Osteoblast (primary cell): ENCODE measurements around the gene PDCD10. TPM values are rescaled to one million over a fixed set of nuclear protein-coding genes. Genes with fewer than 3 reads are reported as not detected.

Source experiments
- DNase-seq: peaks from one replicate; pipeline ENCODE4 v3.0.0; 2011; ENCODE audit warnings: low spot score, mixed read lengths; ENCODE audit not compliant: insufficient read length; ENCODE audit errors: missing footprints
- H2AFZ ChIP-seq: 2 replicates; pipeline ENCODE4 v1.6.0; 2011; ENCODE audit warnings: mild to moderate bottlenecking, low read length
- H3K27ac ChIP-seq: 2 replicates; pipeline ENCODE4 v1.5.1; 2011; ENCODE audit warnings: mild to moderate bottlenecking, low read depth, low read length, moderate library complexity
- H3K27me3 ChIP-seq: 2 replicates; pipeline ENCODE4 v1.6.0; 2012; ENCODE audit warnings: mild to moderate bottlenecking, control low read depth, inconsistent platforms, low read length, moderate library complexity; ENCODE audit not compliant: insufficient read depth
- H3K36me3 ChIP-seq: 2 replicates; pipeline ENCODE4 v1.5.1; 2011; ENCODE audit warnings: mild to moderate bottlenecking, low read length, control low read depth, moderate library complexity; ENCODE audit not compliant: insufficient read depth
- H3K4me1 ChIP-seq: 2 replicates; pipeline ENCODE4 v1.5.1; 2011; ENCODE audit warnings: mild to moderate bottlenecking, low read length, control low read depth, moderate library complexity; ENCODE audit not compliant: insufficient read depth
- H3K4me2 ChIP-seq: 2 replicates; pipeline ENCODE4 v1.6.0; 2011; ENCODE audit warnings: mild to moderate bottlenecking, low read length; ENCODE audit not compliant: insufficient read depth
- H3K4me3 ChIP-seq: fragments of 200-600 bp; sonication (generic); 3 replicates; pipeline ENCODE4 v1.5.1; 2012; ENCODE audit warnings: mild to moderate bottlenecking, low read length, inconsistent platforms; ENCODE audit not compliant: insufficient read depth
- H3K79me2 ChIP-seq: 2 replicates; pipeline ENCODE4 v1.6.0; 2012; ENCODE audit warnings: mild to moderate bottlenecking, low read length, control low read depth, inconsistent platforms; ENCODE audit not compliant: insufficient read depth
- H3K9me3 ChIP-seq: 2 replicates; pipeline ENCODE4 v1.5.1; 2011; ENCODE audit warnings: low read depth, low read length, control low read depth
- H4K20me1 ChIP-seq: 2 replicates; pipeline ENCODE4 v1.6.0; 2012; ENCODE audit warnings: mild to moderate bottlenecking, low read length, control low read depth; ENCODE audit not compliant: insufficient read depth
- CTCF ChIP-seq: IDR thresholded peaks from 2 replicates; pipeline ENCODE4 v1.5.1; 2011; ENCODE audit warnings: mild to moderate bottlenecking, low read depth, low read length, moderate library complexity; ENCODE audit errors: extremely low read depth
- total RNA-seq: library from RNA; depleted of rRNA; stranded (reverse); fragments of >200 nt; gene quantifications from 2 replicates; pipeline ENCODE4 v1.2.3, GENCODE V29; 2012

PDCD10 gene
- total RNA-seq, 1 donor: 44.9 TPM

- peaks cover 14% of the 10 kb centered on the region for H3K4me1 ChIP-seq
- peak within 1 kb of the TSS; percentile 69 for H3K27ac ChIP-seq
- no peaks in the 10 kb centered on the region for H3K36me3 ChIP-seq
- peak; percentile 91 for DNase-seq
- H4K20me1 ChIP-seq: peaks cover 24% of the 10 kb centered on the region
- TF ChIP-seq CTCF: no peak
- peaks cover 11% of the 10 kb centered on the region for H3K27me3 ChIP-seq
- H3K4me3 ChIP-seq: peak within 1 kb of the TSS; percentile 79
- no peaks in the 10 kb centered on the region for H3K9me3 ChIP-seq
- peaks cover 42% of the 10 kb centered on the region for H3K79me2 ChIP-seq
- peak within 1 kb of the TSS; percentile 95 for H2AFZ ChIP-seq
- peak within 1 kb of the TSS; percentile 97 for H3K4me2 ChIP-seq
Observed at GRCh38 chr3:167735233-167736138, 794 bp upstream of the PDCD10 start, which contains the start of gene SERPINI1. SERPINI1 (plus strand) TSS chr3:167735721; CDS start chr3:167789129, 53,408 bp downstream.

- H3K4me3 ChIP-seq: peak overlapping the region; percentile 79
- H4K20me1 ChIP-seq: peaks cover 38% of the 10 kb centered on the region
- no peak for DNase-seq
- peaks cover 56% of the 10 kb centered on the region for H3K79me2 ChIP-seq
- peak overlapping the region; percentile 97 for H3K4me2 ChIP-seq
- no peak for TF ChIP-seq CTCF
- H3K36me3 ChIP-seq: no peaks in the 10 kb centered on the region
- peaks cover 11% of the 10 kb centered on the region for H3K27me3 ChIP-seq
- no peaks in the 10 kb centered on the region for H3K9me3 ChIP-seq
- H3K27ac ChIP-seq: peak overlapping the region; percentile 69
- peak overlapping the region; percentile 95 for H2AFZ ChIP-seq
- H3K4me1 ChIP-seq: peaks cover 14% of the 10 kb centered on the region
Observed at GRCh38 chr3:167733961-167734497, 663 bp downstream of the PDCD10 start.

GRCh38 chr3:167732313-167733065 is 2.2 kb downstream of the PDCD10 start:
- TF ChIP-seq CTCF: no peak
- peaks cover 11% of the 10 kb centered on the region for H3K27me3 ChIP-seq
- peaks cover 72% of the 10 kb centered on the region for H3K79me2 ChIP-seq
- no peak overlapping the region for H3K27ac ChIP-seq
- DNase-seq: no peak
- no peaks in the 10 kb centered on the region for H3K9me3 ChIP-seq
- peaks cover 25% of the 10 kb centered on the region for H3K4me1 ChIP-seq
- H3K36me3 ChIP-seq: no peaks in the 10 kb centered on the region
- no peak overlapping the region for H3K4me3 ChIP-seq
- H4K20me1 ChIP-seq: peaks cover 53% of the 10 kb centered on the region
- H2AFZ ChIP-seq: no peak overlapping the region
- H3K4me2 ChIP-seq: peak overlapping the region; percentile 19
